Measurements from ENCODE around the gene GAB4. TPM values are rescaled to one million over a fixed set of nuclear protein-coding genes. Genes with fewer than 3 reads are reported as not detected.

The GAB4 gene
- total and polyA plus RNA-seq, 2 of the 13 experiments (the other 11 are each of a cell fraction or from before 2014, with no cell fraction given): not detected

GRCh38 chr22:16933291-16934282 lies 74.4 kb downstream of the GAB4 start:
- Histone ChIP-seq H3K4me1 (ENCODE audit: insufficient read depth, low read length) (no peaks in the 10 kb centered on the region), H3K9ac (ENCODE audit: insufficient read depth, low read depth, low read length) (no peak overlapping the region), H3K36me3 (replicated peaks in 1 of 2; ENCODE audit: control insufficient read depth in 1 of 2, insufficient read depth in 2 of 2, low read length in 2 of 2) (no peaks in the 10 kb centered on the region), H2AFZ (ENCODE audit: low read length) (no peak overlapping the region), H3K27ac (ENCODE audit: extremely low read length, insufficient read depth, low read length) (no peak overlapping the region), H3K4me3 (replicated peaks in 1 of 3; ENCODE audit: insufficient read depth in 1 of 3, low read depth in 2 of 3, low read length in 3 of 3) (no peak overlapping the region), H4K20me1 (ENCODE audit: insufficient read depth, low read length) (no peaks in the 10 kb centered on the region), H3K4me2 (ENCODE audit: low read depth, low read length) (no peak overlapping the region), H3K79me2 (ENCODE audit: insufficient read depth, low read length) (no peaks in the 10 kb centered on the region), H3K9me3 (ENCODE audit: low read length) (no peaks in the 10 kb centered on the region), H3K27me3 (ENCODE audit: control insufficient read depth in 1 of 2, insufficient read depth in 2 of 2, low read length in 2 of 2) (no peaks in the 10 kb centered on the region)
- ChIA-PET POLR2A (no interaction called here), CTCF (ENCODE audit: low intra/inter-chr PET ratio, low total read pairs) (no interaction called here)
- in situ Hi-C loops (cut with HindIII; ENCODE audit: extremely low pct_ligation_motif_present, low pct_unique_long_range_greater_than_20kb) (no loop called here), intact Hi-C loops (cut with micrococcal nuclease; ENCODE audit: unreplicated experiment) (loop anchor here (1.0 kb wide), 1 partner anchor 125 kb away; no protein-coding TSS in a partner anchor)
- BruUV-seq (replicated peaks): no TSS peak
- no peak for DNase-seq (ENCODE audit: low spot score)
- ATAC-seq: no peak
- FAIRE-seq: no peak
- WGBS (ENCODE audit: low lambda C conversion rate): 0% methylated on average over 6 of the region's 7 CpGs
- no peak for TF ChIP-seq ZBED4 (CRISPR knock-in tag; IDR thresholded peaks at IDR 0.05; ENCODE audit: borderline replicate concordance)
- TF ChIP-seq GLMP (CRISPR knock-in tag; IDR thresholded peaks at IDR 0.05; ENCODE audit: borderline replicate concordance): no peak
- TF ChIP-seq ZBTB42 (CRISPR knock-in tag; IDR thresholded peaks at IDR 0.05): no peak
- TF ChIP-seq ZNF619 (CRISPR knock-in tag; IDR thresholded peaks at IDR 0.05): no peak
- TF ChIP-seq TCF12 (IDR thresholded peaks at IDR 0.05): no peak
- TF ChIP-seq TCF12 (CRISPR knock-in tag; IDR thresholded peaks at IDR 0.05): no peak
- TF ChIP-seq PITX1 (CRISPR knock-in tag; IDR thresholded peaks at IDR 0.05): no peak
- TF ChIP-seq ZNF280B (CRISPR knock-in tag; IDR thresholded peaks at IDR 0.05; ENCODE audit: borderline replicate concordance): no peak
- TF ChIP-seq ZNF850 (CRISPR knock-in tag; conservative IDR thresholded peaks at IDR 0.05): no peak
- no peak for TF ChIP-seq ZMAT5 (CRISPR knock-in tag; IDR thresholded peaks at IDR 0.05; ENCODE audit: borderline replicate concordance, low read depth)
- TF ChIP-seq TBX3 (IDR thresholded peaks at IDR 0.05; ENCODE audit: borderline replicate concordance): no peak
- no peak for TF ChIP-seq ZNF143 (CRISPR knock-in tag; IDR thresholded peaks at IDR 0.05)
- no peak for TF ChIP-seq ZNF275 (CRISPR knock-in tag; IDR thresholded peaks at IDR 0.05; ENCODE audit: borderline replicate concordance)
- TF ChIP-seq LBX2 (CRISPR knock-in tag; IDR thresholded peaks at IDR 0.05; ENCODE audit: borderline replicate concordance): no peak

Measured in HepG2 (cell line).